ENCODE measurements around the gene VANGL1. TPM values are rescaled to one million over a fixed set of nuclear protein-coding genes. Genes with fewer than 3 reads are reported as not detected.

VANGL1 gene
- total RNA-seq, 1 experiment from 2014 or later, result 23.1 TPM

DNA sequence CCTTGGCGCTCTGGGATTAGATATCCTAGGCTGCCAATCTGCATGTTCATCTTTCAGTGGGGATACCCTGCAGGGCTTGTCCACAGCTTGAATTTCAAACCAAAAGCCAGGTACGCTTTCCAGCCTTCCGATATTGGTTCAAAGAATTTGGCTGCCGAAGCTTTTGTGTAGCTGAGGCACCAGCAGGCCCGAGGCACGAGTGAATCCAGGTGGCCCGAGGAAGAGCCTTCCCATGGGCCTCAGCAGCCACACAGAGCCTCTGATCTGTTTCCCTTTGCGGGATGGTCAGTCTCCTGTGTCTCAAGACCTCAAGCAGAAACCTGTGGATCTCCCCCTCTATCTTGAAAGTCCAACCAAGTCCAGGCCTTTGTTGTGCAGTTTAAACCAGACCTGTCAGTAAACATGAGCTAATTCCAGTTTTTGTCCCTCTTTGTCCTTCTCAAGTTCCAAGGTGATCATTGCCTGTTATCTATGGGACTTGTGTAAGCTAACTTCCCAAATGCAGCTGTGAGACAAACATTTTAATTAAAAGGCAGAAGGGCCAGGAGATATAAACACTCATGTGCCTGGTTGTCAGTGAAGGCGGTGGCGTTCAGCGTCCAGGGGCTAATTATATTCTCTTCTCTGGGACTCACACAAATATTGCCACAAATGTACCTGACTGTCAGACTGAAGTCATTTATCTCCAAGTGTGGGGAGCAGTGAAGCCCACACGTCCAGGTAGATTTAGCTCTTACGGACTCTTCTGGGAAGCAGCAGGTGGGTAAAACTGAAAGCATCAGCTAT, 30.6 kb downstream of the VANGL1 start:
- Histone ChIP-seq H3K27ac (ENCODE audit: low read length) (peak overlapping the region; percentile 94; the same call in 1 of the 2 replicates), H2AFZ (ENCODE audit: low read length) (no peak overlapping the region), H3K79me2 (ENCODE audit: low read length) (peaks cover 56% of the 10 kb centered on the region), H3K27me3 (ENCODE audit: low read length) (no peaks in the 10 kb centered on the region), H3K36me3 (ENCODE audit: low read depth, low read length) (peaks cover 11% of the 10 kb centered on the region), H3K4me3 (ENCODE audit: low read length) (no peak overlapping the region), H3K4me2 (ENCODE audit: low read length) (no peak overlapping the region), H4K20me1 (ENCODE audit: low read length) (no peaks in the 10 kb centered on the region), H3F3A (ENCODE audit: low read length, unreplicated experiment) (peaks cover 22% of the 10 kb centered on the region), H3K9me2 (replicated peaks; ENCODE audit: low read length) (no peaks in the 10 kb centered on the region), H3K9ac (ENCODE audit: low read length) (peak overlapping the region; percentile 69; the same call in 1 of the 2 replicates), H3K9me3 (ENCODE audit: low read length) (peaks cover 11% of the 10 kb centered on the region), H3K4me1 (ENCODE audit: insufficient read depth, low read length) (peaks cover 68% of the 10 kb centered on the region)
- no peak for TF ChIP-seq EZH2 (IDR thresholded peaks at IDR 0.05; ENCODE audit: low read length, unreplicated experiment)
- no peak for TF ChIP-seq EZH2phosphoT487 (IDR thresholded peaks at IDR 0.05; ENCODE audit: borderline replicate concordance, low read length)
- TF ChIP-seq, protein P1, sequence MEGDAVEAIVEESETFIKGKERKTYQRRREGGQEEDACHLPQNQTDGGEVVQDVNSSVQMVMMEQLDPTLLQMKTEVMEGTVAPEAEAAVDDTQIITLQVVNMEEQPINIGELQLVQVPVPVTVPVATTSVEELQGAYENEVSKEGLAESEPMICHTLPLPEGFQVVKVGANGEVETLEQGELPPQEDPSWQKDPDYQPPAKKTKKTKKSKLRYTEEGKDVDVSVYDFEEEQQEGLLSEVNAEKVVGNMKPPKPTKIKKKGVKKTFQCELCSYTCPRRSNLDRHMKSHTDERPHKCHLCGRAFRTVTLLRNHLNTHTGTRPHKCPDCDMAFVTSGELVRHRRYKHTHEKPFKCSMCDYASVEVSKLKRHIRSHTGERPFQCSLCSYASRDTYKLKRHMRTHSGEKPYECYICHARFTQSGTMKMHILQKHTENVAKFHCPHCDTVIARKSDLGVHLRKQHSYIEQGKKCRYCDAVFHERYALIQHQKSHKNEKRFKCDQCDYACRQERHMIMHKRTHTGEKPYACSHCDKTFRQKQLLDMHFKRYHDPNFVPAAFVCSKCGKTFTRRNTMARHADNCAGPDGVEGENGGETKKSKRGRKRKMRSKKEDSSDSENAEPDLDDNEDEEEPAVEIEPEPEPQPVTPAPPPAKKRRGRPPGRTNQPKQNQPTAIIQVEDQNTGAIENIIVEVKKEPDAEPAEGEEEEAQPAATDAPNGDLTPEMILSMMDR (conservative IDR thresholded peaks at IDR 0.05; ENCODE audit: low read depth, low read length), result no peak
- ATAC-seq, result no peak
- ChIA-PET CTCF (interaction anchor here (2.3 kb wide), 1 partner anchor 34 kb away, joined by 15 read pairs; no protein-coding TSS in a partner anchor), POLR2A (ENCODE audit: unreplicated experiment) (no interaction called here)
- BruUV-seq (replicated peaks), result no TSS peak
- intact Hi-C loops (cut with micrococcal nuclease), result no loop called here
- no peak for DNase-seq

- POLR2A ChIA-PET (ENCODE audit: unreplicated experiment), result no interaction called here
- no peaks in the 10 kb centered on the region for H4K20me1 ChIP-seq (ENCODE audit: low read length)
These were observed 34.9 kb downstream of the VANGL1 start for GRCh38 chr1:115676498-115677181.

More at GRCh38 chr1:115676498-115677181, 34.9 kb downstream of the VANGL1 start:
- 0 out of 2 replicates have a peak overlapping the region, but pooled peaks have one; percentile 4 for H3K4me3 ChIP-seq (ENCODE audit: low read length)
- H3K4me2 ChIP-seq (ENCODE audit: low read length), result peak overlapping the region; percentile 30
- ATAC-seq, result peak; percentile 33
- H2AFZ ChIP-seq (ENCODE audit: low read length), result no peak overlapping the region
- peaks cover 5% of the 10 kb centered on the region for H3K36me3 ChIP-seq (ENCODE audit: low read depth, low read length)
- H3K9me3 ChIP-seq (ENCODE audit: low read length), result no peaks in the 10 kb centered on the region
- H3K27me3 ChIP-seq (ENCODE audit: low read length), result no peaks in the 10 kb centered on the region
- H3K9ac ChIP-seq (ENCODE audit: low read length), result no peak overlapping the region; the same call in 1 of the 2 replicates
- CTCF ChIA-PET, result no interaction called here
- H3K9me2 ChIP-seq (replicated peaks; ENCODE audit: low read length), result no peaks in the 10 kb centered on the region
- no peak for TF ChIP-seq EZH2phosphoT487 (IDR thresholded peaks at IDR 0.05; ENCODE audit: borderline replicate concordance, low read length)
- TF ChIP-seq, protein P1 (conservative IDR thresholded peaks at IDR 0.05; ENCODE audit: low read depth, low read length), result no peak
- no peak for TF ChIP-seq EZH2 (IDR thresholded peaks at IDR 0.05; ENCODE audit: low read length, unreplicated experiment)
- no TSS peak for BruUV-seq (replicated peaks)
- peaks cover 54% of the 10 kb centered on the region for H3K79me2 ChIP-seq (ENCODE audit: low read length)
- no peaks in the 10 kb centered on the region for H3F3A ChIP-seq (ENCODE audit: low read length, unreplicated experiment)
- peak overlapping the region; percentile 67 for H3K27ac ChIP-seq (ENCODE audit: low read length)
- H3K4me1 ChIP-seq (ENCODE audit: insufficient read depth, low read length), result peaks cover 53% of the 10 kb centered on the region
- DNase-seq, result peak; percentile 67
- intact Hi-C loops (cut with micrococcal nuclease), result no loop called here

All from PC-3 (cell line).